Astrocyte (in vitro differentiated cells and primary cell): ENCODE measurements around the gene TOLLIP.
"Not testable (repeated sequence)": the region's sequence is repeated elsewhere in the genome, so short reads cannot be mapped to it uniquely, and the experiment has no call there.

Experiments
- CTCF ChIP-seq: IDR thresholded peaks from 2 replicates; pipeline ENCODE4 v1.5.1; 2011; ENCODE audit warnings: low read depth, mild to moderate bottlenecking, inconsistent platforms, low read length, moderate library complexity; ENCODE audit not compliant: insufficient read depth
- EZH2 ChIP-seq: IDR thresholded peaks from 2 replicates; pipeline ENCODE4 v1.6.1; 2012; ENCODE audit warnings: mild to moderate bottlenecking, low read length, inconsistent platforms; ENCODE audit not compliant: insufficient read depth

- not testable (repeated sequence) for TF ChIP-seq CTCF, EZH2
Measured at GRCh38 chr11:1347411-1347999, 38.1 kb upstream of the TOLLIP start.
